Aorta (tissue), 5 donors: ENCODE measurements around the gene HNRNPH2. TPM values are rescaled to one million over a fixed set of nuclear protein-coding genes. Genes with fewer than 3 reads are reported as not detected.

Experiments
- ATAC-seq: fragments of 200-7000 bp; cut with Tn5 transposase; one replicate; pipeline ENCODE4 v1.9.1; 2022; ENCODE audit warnings: moderate library complexity; ENCODE audit not compliant: low FRiP score
- DNase-seq, 2 donors: peaks; one replicate each; pipeline ENCODE4 v3.0.0-alpha.2; 2020
- H3K27ac ChIP-seq, 2 donors: one replicate each; pipeline ENCODE4 v1.5.1; 2013; ENCODE audit warnings: low read length in 2 of 2, mild to moderate bottlenecking in 2 of 2, moderate library complexity in 2 of 2, control low read depth in 1 of 2, inconsistent platforms in 1 of 2, low read depth in 1 of 2
- H3K27me3 ChIP-seq, 2 donors: one replicate each; pipeline ENCODE4 v1.6.1; 2013; ENCODE audit warnings: control low read depth in 1 of 2, low read length in 1 of 2, mild to moderate bottlenecking in 1 of 2, moderate library complexity in 1 of 2; ENCODE audit not compliant: insufficient read depth in 2 of 2, control insufficient read depth in 1 of 2
- H3K36me3 ChIP-seq, 2 donors: one replicate each; pipeline ENCODE4 v1.6.1; 2013; ENCODE audit warnings: control low read depth in 1 of 2, low read length in 1 of 2, mild to moderate bottlenecking in 1 of 2; ENCODE audit not compliant: insufficient read depth in 2 of 2, control insufficient read depth in 1 of 2
- H3K4me1 ChIP-seq, 2 donors: one replicate each; pipeline ENCODE4 v1.6.1; 2013; ENCODE audit warnings: low read length in 2 of 2, control low read depth in 1 of 2, mild to moderate bottlenecking in 1 of 2, moderate library complexity in 1 of 2; ENCODE audit not compliant: insufficient read depth in 2 of 2, control insufficient read depth in 1 of 2
- H3K4me3 ChIP-seq, 2 donors: one replicate each; pipeline ENCODE4 v1.5.1; 2013; ENCODE audit warnings: low read length in 2 of 2, control low read depth in 1 of 2, mild to moderate bottlenecking in 1 of 2
- H3K9me3 ChIP-seq: one replicate; pipeline ENCODE4 v1.6.1; 2013; ENCODE audit warnings: mild to moderate bottlenecking, low read length; ENCODE audit not compliant: control insufficient read depth
- WGBS, 2 donors: extraction: QIAGEN DNeasy Blood & Tissue Kit; methylation state at CpG; one replicate each; pipeline ENCODE4 v1.1.7; 2013; 5-methylcytosine and 5-hydroxymethylcytosine counted together
- intact Hi-C, 2 donors: fragments of 100-400 bp; cut with DNase I; formaldehyde crosslinking; loops; one replicate each; pipeline versions ENCODE4 v1.14.2 to v1.15.0; 2022
- polyA plus RNA-seq, 2 donors: library from polyadenylated mRNA; stranded (reverse); fragments of 200-250 nt; gene quantifications; one replicate each; pipeline ENCODE4 v1.2.3, GENCODE V29; 2013
- total RNA-seq, 2 donors: library from RNA; stranded (reverse); fragmentation: NEBNext Ultra II Directional; extraction: Animal tissue kit (Norgen Biotek cat#: 25700); gene quantifications; one replicate each; pipeline ENCODE4 v1.2.1, GENCODE V29; 2021
- donor health status: healthy with polysubstance abuse.
- donor health status: Bipolar disorder and iron deficiency.
- donor health status: DM: no; HTN: no; CAD: no.
- donor health status: DM: no; HTN: no; CAD: no.
- donor health status: DM: yes; HTN: yes; CAD: no.

HNRNPH2 gene
- total and polyA plus RNA-seq, 4 donors = 49.3 to 53.1 (median 52.0) TPM

GRCh38 chrX:101370888-101371504, 37.0 kb upstream of the HNRNPH2 start:
- Histone ChIP-seq H3K9me3 (no peaks in the 10 kb centered on the region), H3K27ac (no peak overlapping the region), H3K4me3 (no peak overlapping the region), H3K36me3 (no peaks in the 10 kb centered on the region), H3K27me3 (no peaks in the 10 kb centered on the region), H3K4me1 (no peaks in the 10 kb centered on the region)
- intact Hi-C loops = no loop called here
- no peak for ATAC-seq
- WGBS, 2 donors = 22 to 36% methylated on average over 3 of the region's 3 CpGs
- DNase-seq = no peak

- no peaks in the 10 kb centered on the region for H3K9me3 ChIP-seq
- DNase-seq = no peak
- H3K36me3 ChIP-seq = no peaks in the 10 kb centered on the region
- H3K27ac ChIP-seq = no peak overlapping the region
- 46 to 94% methylated on average over 1 of the region's 1 CpG for WGBS, 2 donors
- intact Hi-C loops = no loop called here
- no peak for ATAC-seq
- no peaks in the 10 kb centered on the region for H3K27me3 ChIP-seq
- H3K4me3 ChIP-seq = no peak overlapping the region
- H3K4me1 ChIP-seq = no peaks in the 10 kb centered on the region
These were observed 30.5 kb upstream of the HNRNPH2 start for GRCh38 chrX:101377547-101377946.

GRCh38 chrX:101383679-101384205, 24.3 kb upstream of the HNRNPH2 start:
- Histone ChIP-seq H3K27ac (no peak overlapping the region), H3K4me3 (no peak overlapping the region), H3K4me1 (peaks cover 0 to 2% of the 10 kb centered on the region in 2 donors), H3K36me3 (no peaks in the 10 kb centered on the region), H3K27me3 (no peaks in the 10 kb centered on the region), H3K9me3 (no peaks in the 10 kb centered on the region)
- intact Hi-C loops = no loop called here
- DNase-seq (no peak), ATAC-seq (no peak)
- 61 to 64% methylated on average over 4 of the region's 4 CpGs for WGBS, 2 donors

GRCh38 chrX:101385026-101385684, 22.9 kb upstream of the HNRNPH2 start:
- WGBS, 2 donors = 71 to 85% methylated on average over 7 of the region's 7 CpGs
- peaks cover 0 to 2% of the 10 kb centered on the region in 2 donors for H3K4me1 ChIP-seq
- no peaks in the 10 kb centered on the region for H3K9me3 ChIP-seq
- no peak overlapping the region for H3K4me3 ChIP-seq
- H3K27ac ChIP-seq = no peak overlapping the region
- no peaks in the 10 kb centered on the region for H3K27me3 ChIP-seq
- intact Hi-C loops = no loop called here
- ATAC-seq = no peak
- no peaks in the 10 kb centered on the region for H3K36me3 ChIP-seq
- DNase-seq = no peak

GRCh38 chrX:101385795-101386541, 22.1 kb upstream of the HNRNPH2 start, which contains the start of gene BTK:
Gene BTK, minus strand, starts transcription at chrX:101386191. Its CDS starts 10,907 bp downstream, at chrX:101375284.
- 76 to 80% methylated on average over 9 of the region's 9 CpGs for WGBS, 2 donors
- ATAC-seq (no peak), DNase-seq (no peak)
- Histone ChIP-seq H3K4me3 (no peak within 1 kb of the TSS), H3K27me3 (no peaks in the 10 kb centered on the region), H3K9me3 (no peaks in the 10 kb centered on the region), H3K27ac (no peak within 1 kb of the TSS), H3K36me3 (no peaks in the 10 kb centered on the region), H3K4me1 (peaks cover 0 to 2% of the 10 kb centered on the region in 2 donors)
- intact Hi-C loops = no loop called here

- H3K4me3 ChIP-seq = no peak overlapping the region
- no peaks in the 10 kb centered on the region for H3K27me3 ChIP-seq
- H3K27ac ChIP-seq = no peak overlapping the region
- no peak for ATAC-seq
- H3K4me1 ChIP-seq = peaks cover 0 to 2% of the 10 kb centered on the region in 2 donors
- no peaks in the 10 kb centered on the region for H3K36me3 ChIP-seq
- no peak for DNase-seq
- WGBS, 2 donors = 68 to 70% methylated on average over 6 of the region's 6 CpGs
- intact Hi-C loops = no loop called here
- H3K9me3 ChIP-seq = no peaks in the 10 kb centered on the region
These were observed 21.5 kb upstream of the HNRNPH2 start for GRCh38 chrX:101386542-101386885.

- Histone ChIP-seq H3K27me3 (no peaks in the 10 kb centered on the region), H3K4me1 (peaks cover 0 to 1% of the 10 kb centered on the region in 2 donors), H3K9me3 (no peaks in the 10 kb centered on the region), H3K4me3 (no peak overlapping the region), H3K36me3 (no peaks in the 10 kb centered on the region), H3K27ac (no peak overlapping the region)
- ATAC-seq = no peak
- 84 to 85% methylated on average over 3 of the region's 3 CpGs for WGBS, 2 donors
- DNase-seq = no peak
- intact Hi-C loops = no loop called here
These were observed 19.4 kb upstream of the HNRNPH2 start for GRCh38 chrX:101388604-101389003.

GRCh38 chrX:101390664-101391525, 17.1 kb upstream of the HNRNPH2 start, which contains the start of gene RPL36A:
Gene RPL36A, plus strand, starts transcription at chrX:101391011. Its CDS starts 33 bp downstream, at chrX:101391044.
- DNase-seq = peak; percentile 91 to 94
- no peaks in the 10 kb centered on the region for H3K4me1 ChIP-seq
- intact Hi-C loops = no loop called here
- WGBS, 2 donors = 1 to 28% methylated on average over 46 to 47 of the region's 47 CpGs
- H3K36me3 ChIP-seq = no peaks in the 10 kb centered on the region
- peak; percentile 95 for ATAC-seq
- H3K9me3 ChIP-seq = no peaks in the 10 kb centered on the region
- no peaks in the 10 kb centered on the region for H3K27me3 ChIP-seq
- H3K27ac ChIP-seq = peak within 1 kb of the TSS in 1 of 2 donors; percentile 74
- H3K4me3 ChIP-seq = peak within 1 kb of the TSS; percentile 22 to 43
